Ovary (tissue), 9 donors: ENCODE data around the gene LAPTM5. TPM values are rescaled to one million over a fixed set of nuclear protein-coding genes. Genes with fewer than 3 reads are reported as not detected.
A peak's percentile ranks its signal among the peaks of the same experiment; 100 is the strongest.

Source experiments
- DNase-seq, 5 donors: peaks; one replicate each; pipeline ENCODE4 v3.0.0-alpha.2; 2019 to 2020
- H3K27ac ChIP-seq, 2 donors: fragments of 200-600 bp; one replicate each; pipeline versions ENCODE4 v1.5.1 to v1.8.0; 2019 to 2022
- H3K27me3 ChIP-seq: fragments of 200-600 bp; one replicate; pipeline ENCODE4 v1.8.0; 2022
- H3K36me3 ChIP-seq: fragments of 200-600 bp; sonication (generic); one replicate; pipeline ENCODE4 v1.5.1; 2019
- H3K4me1 ChIP-seq: one replicate; pipeline ENCODE4 v1.8.1; 2013; ENCODE audit warnings: mild to moderate bottlenecking, moderate library complexity; ENCODE audit not compliant: insufficient read depth
- H3K4me3 ChIP-seq: fragments of 200-600 bp; sonication (generic); one replicate; pipeline ENCODE4 v1.5.1; 2017
- H3K9me3 ChIP-seq, 2 donors: fragments of 200-600 bp in 1 of 2; sonication (generic) in 1 of 2; one replicate each; pipeline versions ENCODE4 v1.5.1 to v1.8.1; 2013 to 2019; ENCODE audit warnings: mild to moderate bottlenecking in 1 of 2, moderate library complexity in 1 of 2
- CTCF ChIP-seq, 3 donors: fragments of 450-650 bp in 2 of 3; fragments of 200-600 bp in 1 of 3; IDR thresholded peaks; one replicate each; pipeline versions ENCODE4 v1.5.1 to v1.8.0; 2016 to 2022; ENCODE audit warnings: antibody characterized with exemption in 3 of 3, mild to moderate bottlenecking in 1 of 3
- EP300 ChIP-seq: sonication (generic); formaldehyde crosslinking; IDR thresholded peaks from one replicate; pipeline ENCODE4 v1.6.1; 2017; ENCODE audit warnings: antibody characterized with exemption
- POLR2A ChIP-seq: fragments of 450-650 bp; IDR thresholded peaks from one replicate; pipeline ENCODE4 v1.6.1; 2017; ENCODE audit warnings: antibody characterized with exemption, mild to moderate bottlenecking, moderate library complexity
- WGBS, 3 donors: extraction: QIAGEN DNeasy Blood & Tissue Kit in 1 of 3; methylation state at CpG; one replicate each; pipeline versions ENCODE4 v1.1.5 to v1.1.7; 2013 to 2017; 5-methylcytosine and 5-hydroxymethylcytosine counted together
- intact Hi-C, 4 donors: fragments of 100-400 bp; cut with DNase I; formaldehyde crosslinking; loops; one replicate each; pipeline versions ENCODE4 v1.11.0 to v1.15.1; 2022 to 2023
- polyA plus RNA-seq, 2 donors: library from polyadenylated mRNA; stranded (reverse); fragments of 200-250 nt in 1 of 2; fragments of 350-450 nt in 1 of 2; fragmentation: Illumina TruSeq in 1 of 2; extraction: RNeasy Lipid Tissue Mini Kit (QIAGEN cat#74804) in 1 of 2; gene quantifications; one replicate each; pipeline ENCODE4 v1.2.3, GENCODE V29; 2013 to 2014
- total RNA-seq, 7 donors: library from RNA; depleted of rRNA in 2 of 7; stranded (reverse); fragments of >200 nt in 2 of 7; fragmentation: NEBNext Ultra II Directional in 3 of 7; extraction: Animal tissue kit (Norgen Biotek cat#: 25700) in 3 of 7; gene quantifications; one replicate each; pipeline versions ENCODE4 v1.1.0 to v1.2.4, GENCODE V29; 2016 to 2023
- donor health status: DM: no; HTN: no; CAD: no; lungs with moderate emphysema.
- donor health status: DM: no; HTN: no; CAD: no.
- donor health status: Bipolar disorder and iron deficiency.
- donor health status: DM: yes; HTN: yes; CAD: no.
- donor health status: DM: no; HTN: no; CAD: no.
- donor health status: DM: yes; HTN: yes; CAD: no.

Gene LAPTM5
- total and polyA plus RNA-seq, 9 donors = 15.3 to 103 (median 20.3) TPM

- intact Hi-C loops = loop anchor here in 1 of 4 donors (5.0 kb wide), 1 partner anchor 1466 kb away; the partner anchor contains the start of gene PTPRU
- no peaks in the 10 kb centered on the region for H3K4me1 ChIP-seq
- no peaks in the 10 kb centered on the region for H3K36me3 ChIP-seq
- H3K27ac ChIP-seq = no peak overlapping the region
- no peak for DNase-seq
- no peak overlapping the region for H3K4me3 ChIP-seq
- no peaks in the 10 kb centered on the region for H3K9me3 ChIP-seq
- TF ChIP-seq CTCF (IDR thresholded peaks at IDR 0.05) = no peak
- no peak for TF ChIP-seq EP300
- TF ChIP-seq POLR2A = no peak
- no peaks in the 10 kb centered on the region for H3K27me3 ChIP-seq
Observed at GRCh38 chr1:30702823-30703222, 54.8 kb downstream of the LAPTM5 start.

DNA sequence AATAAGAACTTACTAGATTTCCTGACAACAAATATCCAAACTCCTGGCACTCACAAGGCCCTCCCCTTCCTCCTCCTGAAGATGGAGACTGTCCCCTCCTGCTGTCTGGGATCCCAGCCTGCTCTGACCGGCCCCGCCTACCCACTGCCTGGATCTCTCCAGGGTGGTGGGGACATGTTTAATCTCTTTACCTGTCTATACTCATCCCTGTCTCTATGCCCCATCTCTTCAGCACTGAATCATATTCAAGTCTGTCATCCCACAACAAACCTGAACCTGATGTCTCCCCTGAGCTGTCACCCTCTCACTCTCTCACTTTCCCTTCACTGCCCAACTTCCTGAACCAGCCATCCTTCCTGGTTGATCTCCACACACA, 56.3 kb downstream of the LAPTM5 start:
- Histone ChIP-seq H3K36me3 (no peaks in the 10 kb centered on the region), H3K9me3 (no peaks in the 10 kb centered on the region), H3K4me1 (no peaks in the 10 kb centered on the region), H3K4me3 (no peak overlapping the region), H3K27me3 (no peaks in the 10 kb centered on the region), H3K27ac (no peak overlapping the region)
- 79 to 91% (median 85%) methylated on average over 2 of the region's 2 CpGs for WGBS, 3 donors
- intact Hi-C loops = loop anchor here in 1 of 4 donors (5.0 kb wide), 1 partner anchor 1464 kb away; the partner anchor contains the start of gene PTPRU
- DNase-seq = no peak
- TF ChIP-seq CTCF (IDR thresholded peaks at IDR 0.05) (no peak), EP300 (no peak), POLR2A (no peak)

DNA sequence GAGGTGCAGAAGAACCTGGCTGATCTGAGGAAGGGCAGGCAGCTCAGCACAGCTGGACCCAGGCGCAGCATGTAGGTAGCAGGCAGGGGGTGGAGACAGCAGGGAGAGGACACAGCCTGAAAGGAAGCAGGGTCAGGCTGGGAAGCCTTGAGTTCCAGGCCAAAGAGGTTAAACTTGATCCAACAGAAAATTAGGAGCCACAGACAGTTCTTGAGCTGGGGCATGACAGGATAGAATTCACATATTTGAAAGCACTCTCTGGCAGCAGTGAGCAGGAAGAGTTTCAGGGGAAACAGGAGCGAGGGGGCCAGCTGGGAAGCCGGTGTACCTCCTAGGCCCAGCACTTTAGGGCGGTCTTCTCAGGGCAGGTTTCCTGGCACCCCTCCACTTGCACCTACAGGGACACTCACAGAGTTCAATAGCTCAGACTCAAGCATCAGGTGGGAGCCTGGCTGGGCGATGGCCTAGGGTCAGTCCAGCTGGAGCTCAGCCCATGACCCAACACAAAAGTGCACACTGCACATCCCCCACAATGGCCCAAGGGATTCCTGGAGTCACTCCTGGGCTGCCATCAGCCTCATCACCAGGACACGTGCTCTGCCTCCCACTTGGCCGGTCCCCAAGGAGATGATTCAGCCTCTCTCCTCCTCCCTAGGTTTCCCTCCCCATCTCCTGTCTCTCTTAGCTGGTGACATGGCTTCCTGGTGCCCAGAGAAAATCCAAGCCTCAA, 56.9 kb downstream of the LAPTM5 start:
- no peak overlapping the region for H3K4me3 ChIP-seq
- H3K9me3 ChIP-seq = no peaks in the 10 kb centered on the region
- TF ChIP-seq CTCF (IDR thresholded peaks at IDR 0.05) (no peak), POLR2A (no peak), EP300 (no peak)
- DNase-seq = peak; percentile 27 to 77 (median 51)
- no peaks in the 10 kb centered on the region for H3K4me1 ChIP-seq
- intact Hi-C loops = loop anchor here in 1 of 4 donors (5.0 kb wide), 1 partner anchor 1463 kb away; the partner anchor contains the start of gene PTPRU
- H3K27me3 ChIP-seq = no peaks in the 10 kb centered on the region
- 52 to 56% (median 54%) methylated on average over 7 of the region's 7 CpGs for WGBS, 3 donors
- H3K27ac ChIP-seq = no peak overlapping the region
- H3K36me3 ChIP-seq = no peaks in the 10 kb centered on the region

DNA sequence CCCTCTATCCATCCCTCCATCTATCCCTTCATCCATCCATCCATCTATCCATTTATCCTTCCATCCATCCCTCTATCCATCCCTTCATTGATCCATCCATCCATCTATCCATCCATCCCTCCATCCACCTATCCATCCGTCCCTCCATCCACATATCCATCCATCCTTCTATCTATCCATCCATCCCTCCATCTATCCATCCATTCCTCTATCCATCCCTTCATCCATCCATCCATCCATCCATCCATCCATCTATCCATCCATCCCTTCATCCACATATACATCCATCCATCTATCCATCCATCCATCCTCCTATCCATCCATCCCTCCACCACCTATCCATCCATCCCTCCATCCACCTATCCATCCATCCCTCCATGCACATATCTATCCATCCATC, 57.8 kb downstream of the LAPTM5 start:
- no peak for DNase-seq
- TF ChIP-seq POLR2A (no peak), CTCF (IDR thresholded peaks at IDR 0.05) (no peak), EP300 (no peak)
- Histone ChIP-seq H3K27me3 (no peaks in the 10 kb centered on the region), H3K27ac (no peak overlapping the region), H3K4me3 (no peak overlapping the region), H3K9me3 (no peaks in the 10 kb centered on the region), H3K36me3 (no peaks in the 10 kb centered on the region), H3K4me1 (no peaks in the 10 kb centered on the region)
- 89 to 91% (median 89%) methylated on average over 1 of the region's 1 CpG for WGBS, 3 donors
- intact Hi-C loops = loop anchor here in 1 of 4 donors (5.0 kb wide), 1 partner anchor 1462 kb away; the partner anchor contains the start of gene PTPRU
